ENCODE results near the gene SRP72. TPM values are rescaled to one million over a fixed set of nuclear protein-coding genes. Genes with fewer than 3 reads are reported as not detected.

Gene SRP72
- total and polyA plus RNA-seq, 2 of the 8 experiments (the other 6 are each of a cell fraction or from before 2014, with no cell fraction given): 37.7 to 144 TPM

- Histone ChIP-seq H3K23ac (ENCODE audit: insufficient read length) (no peak overlapping the region), H2BK15ac (ENCODE audit: low read length) (no peak overlapping the region), H3K9me3 (ENCODE audit: insufficient read depth in 2 of 2, low read depth in 1 of 2, low read length in 1 of 2) (no peaks in the 10 kb centered on the region), H3K36me3 (ENCODE audit: control insufficient read depth in 2 of 4, insufficient read depth in 4 of 4, low read length in 3 of 4) (peaks cover 13 to 61% (median 31%) of the 10 kb centered on the region in 4 experiments), H3K27me3 (replicated peaks in 1 of 4; ENCODE audit: control insufficient read depth in 3 of 4, extremely low read depth in 1 of 4, insufficient read depth in 3 of 4, low read length in 3 of 4) (no peaks in the 10 kb centered on the region), H2BK20ac (ENCODE audit: low read length) (no peak overlapping the region), H3K4ac (replicated peaks; ENCODE audit: insufficient read length, low read depth, low read length) (no peak overlapping the region), H2BK5ac (ENCODE audit: low read depth, low read length) (no peak overlapping the region), H4K5ac (ENCODE audit: insufficient read length, low read depth, low read length) (no peak overlapping the region), H3K23me2 (ENCODE audit: low read depth, low read length) (peaks cover 9% of the 10 kb centered on the region), H4K8ac (ENCODE audit: extremely low read depth, insufficient read depth, low read length) (no peak overlapping the region), H3K18ac (ENCODE audit: extremely low read depth, low read length) (no peak overlapping the region; the same call in 1 of the 2 replicates), H2BK12ac (ENCODE audit: low read depth, low read length) (no peak overlapping the region), H3K14ac (ENCODE audit: insufficient read length) (no peak overlapping the region), H3K56ac (replicated peaks; ENCODE audit: insufficient read length, low read depth, low read length) (no peak overlapping the region), H2BK120ac (replicated peaks; ENCODE audit: low read depth, low read length) (no peak overlapping the region), H3K4me3 (ENCODE audit: extremely low read depth in 1 of 4, insufficient read depth in 2 of 4, low read depth in 3 of 4, low read length in 4 of 4) (peak overlapping the region in 1 of 4 experiments; percentile 16; a peak in 1 of 8 replicates), H2AFZ (ENCODE audit: low read length) (no peak overlapping the region), H3K9ac (replicated peaks in 1 of 4; ENCODE audit: extremely low read depth in 1 of 4, low read depth in 3 of 4, low read length in 3 of 4) (no peak overlapping the region), H3K4me2 (ENCODE audit: insufficient read depth in 1 of 2, low read depth in 2 of 2, low read length in 2 of 2) (peak overlapping the region in 1 of 2 experiments; percentile 91; a peak in 1 of 4 replicates), H3K79me2 (ENCODE audit: control insufficient read depth in 1 of 2, insufficient read depth in 2 of 2, low read length in 2 of 2) (peaks cover 25 to 98% of the 10 kb centered on the region in 2 experiments), H4K91ac (replicated peaks; ENCODE audit: insufficient read length, low read length) (no peak overlapping the region), H3K27ac (ENCODE audit: low read depth, low read length) (no peak overlapping the region), H2AK5ac (ENCODE audit: low read depth, low read length) (no peak overlapping the region), H4K20me1 (replicated peaks in 1 of 2; ENCODE audit: control insufficient read depth in 1 of 2, insufficient read depth in 2 of 2, low read length in 2 of 2) (peaks cover 14 to 19% of the 10 kb centered on the region in 2 experiments), H3K4me1 (replicated peaks in 1 of 4; ENCODE audit: control insufficient read depth in 3 of 4, insufficient read depth in 4 of 4, low read length in 3 of 4) (peaks cover 0 to 2% (median 1%) of the 10 kb centered on the region in 4 experiments; a peak in 4 of 7 replicates), H3K79me1 (ENCODE audit: low read depth, low read length) (no peaks in the 10 kb centered on the region)
- FAIRE-seq (no peak), DNase-seq (ENCODE audit: low read depth in 1 of 2, low spot score in 2 of 2) (no peak)
- 84% methylated on average over 1 of the region's 1 CpG; no CpG with 5 or more reads in 1 of the 2 experiments for WGBS, 2 experiments (ENCODE audit: extremely low coverage in 1 of 2, insufficient coverage in 1 of 2, insufficient read length in 1 of 2, insufficient replicate concordance in 2 of 2, low coverage in 1 of 2, low lambda C conversion rate in 2 of 2, missing lambda C conversion rate in 1 of 2)
- ChIA-PET POLR2A (ENCODE audit: partially characterized antibody) (interaction anchor here (1.1 to 7.7 kb wide), 3 partner anchors 10 to 20 kb away, joined by 3 to 121 read pairs (median 96); no protein-coding TSS in a partner anchor), CTCF (ENCODE audit: partially characterized antibody) (interaction anchor here (0.9 kb wide), 1 partner anchor 20 kb away, joined by 3 read pairs; no protein-coding TSS in a partner anchor)
- TF ChIP-seq SAP30 (IDR thresholded peaks at IDR 0.05; ENCODE audit: insufficient read depth, insufficient replicate concordance, low read length) (no peak), TEAD4 (IDR thresholded peaks at IDR 0.05; ENCODE audit: low read depth, low read length) (no peak)
These were observed 26.4 kb upstream of the SRP72 start for GRCh38 chr4:56440983-56441382.
